SK-N-SH treated with all-trans-retinoic acid at 6 μM for 48 hours (cell line): ENCODE results near the gene ACIN1.

ENCODE experiments used
- ATAC-seq: fragments of 200-7000 bp; cut with Tn5 transposase; 3 replicates; pipeline ENCODE4 v1.9.1; 2020; ENCODE audit warnings: mild to moderate bottlenecking, moderate library complexity
- ARNTL ChIP-seq: fragments of 450-650 bp; formaldehyde crosslinking; IDR thresholded peaks from 2 replicates; pipeline ENCODE4 v1.5.0; 2020; ENCODE audit warnings: low read depth, mild to moderate bottlenecking, moderate library complexity, borderline replicate concordance
- BACH2 ChIP-seq: fragments of 250-450 bp; sonication (Bioruptor Pico); IDR thresholded peaks from 2 replicates; pipeline ENCODE4 v1.9.0; 2021; ENCODE audit warnings: mild to moderate bottlenecking, borderline replicate concordance
- CREB5 ChIP-seq: fragments of 250-450 bp; sonication (Bioruptor Pico); IDR thresholded peaks from 2 replicates; pipeline ENCODE4 v1.5.1; 2020; ENCODE audit warnings: low read depth, mild to moderate bottlenecking, moderate library complexity
- CSDC2 ChIP-seq: fragments of 250-450 bp; sonication (Bioruptor Pico); IDR thresholded peaks from 2 replicates; pipeline ENCODE4 v1.5.0; 2020; ENCODE audit warnings: mild to moderate bottlenecking, moderate library complexity
- CSRNP3 ChIP-seq: fragments of 250-450 bp; sonication (Bioruptor Pico); IDR thresholded peaks from 2 replicates; pipeline ENCODE4 v1.5.1; 2021; ENCODE audit warnings: mild to moderate bottlenecking, moderate library complexity
- ESRRG ChIP-seq: fragments of 250-450 bp; sonication (Bioruptor Pico); IDR thresholded peaks from 2 replicates; pipeline ENCODE4 v1.6.1; 2021; ENCODE audit warnings: mild to moderate bottlenecking
- GLIS3 ChIP-seq: fragments of 250-450 bp; sonication (Bioruptor Pico); IDR thresholded peaks from 2 replicates; pipeline ENCODE4 v1.5.0; 2020; ENCODE audit warnings: mild to moderate bottlenecking, moderate library complexity
- ISL1 ChIP-seq: fragments of 250-450 bp; sonication (Bioruptor Pico); IDR thresholded peaks from 2 replicates; pipeline ENCODE4 v2.1.2; 2022; ENCODE audit warnings: mild to moderate bottlenecking, moderate library complexity
- OSR1 ChIP-seq: fragments of 250-450 bp; sonication (Bioruptor Pico); IDR thresholded peaks from 2 replicates; pipeline ENCODE4 v1.8.0; 2022; ENCODE audit warnings: moderate library complexity, mild to moderate bottlenecking, inconsistent platforms
- PATZ1 ChIP-seq: fragments of 250-450 bp; sonication (Bioruptor Pico); IDR thresholded peaks from 2 replicates; pipeline ENCODE4 v1.8.0; 2020; ENCODE audit warnings: mild to moderate bottlenecking, moderate library complexity, borderline replicate concordance
- PPARA ChIP-seq: fragments of 250-450 bp; sonication (Bioruptor Pico); IDR thresholded peaks from 2 replicates; pipeline ENCODE4 v1.5.0; 2020; ENCODE audit warnings: mild to moderate bottlenecking, borderline replicate concordance
- RARB ChIP-seq: fragments of 250-450 bp; sonication (Bioruptor Pico); IDR thresholded peaks from 2 replicates; pipeline ENCODE4 v1.8.0; 2021; ENCODE audit warnings: mild to moderate bottlenecking, moderate library complexity
- SNAI2 ChIP-seq: fragments of 250-450 bp; sonication (Bioruptor Pico); IDR thresholded peaks from 2 replicates; pipeline ENCODE4 v1.5.0; 2020; ENCODE audit warnings: mild to moderate bottlenecking, moderate library complexity
- TCF4 ChIP-seq: fragments of 250-450 bp; sonication (Bioruptor Pico); IDR thresholded peaks from 2 replicates; pipeline ENCODE4 v1.8.0; 2021; ENCODE audit warnings: mild to moderate bottlenecking, moderate library complexity, borderline replicate concordance
- TOX ChIP-seq: fragments of 250-450 bp; sonication (Bioruptor Pico); IDR thresholded peaks from 2 replicates; pipeline ENCODE4 v1.8.0; 2021; ENCODE audit warnings: mild to moderate bottlenecking, moderate library complexity, borderline replicate concordance
- ZC3H10 ChIP-seq: fragments of 250-450 bp; sonication (Bioruptor Pico); IDR thresholded peaks from 2 replicates; pipeline ENCODE4 v1.5.1; 2021; ENCODE audit warnings: mild to moderate bottlenecking, moderate library complexity
- ZFP3 ChIP-seq: fragments of 250-450 bp; sonication (Bioruptor Pico); IDR thresholded peaks from 2 replicates; pipeline ENCODE4 v1.5.0; 2020; ENCODE audit warnings: mild to moderate bottlenecking, moderate library complexity
- ZFP30 ChIP-seq: fragments of 450-650 bp; formaldehyde crosslinking; IDR thresholded peaks from 2 replicates; pipeline ENCODE4 v1.5.0; 2022; ENCODE audit warnings: mild to moderate bottlenecking, moderate library complexity
- ZNF565 ChIP-seq: fragments of 450-650 bp; formaldehyde crosslinking; conservative IDR thresholded peaks from 2 replicates; pipeline ENCODE4 v1.5.0; 2020; ENCODE audit warnings: low read depth, mild to moderate bottlenecking, moderate library complexity
- ZNF70 ChIP-seq: fragments of 450-650 bp; formaldehyde crosslinking; IDR thresholded peaks from 2 replicates; pipeline ENCODE4 v1.5.0; 2020; ENCODE audit warnings: mild to moderate bottlenecking, moderate library complexity
- ZNF8 ChIP-seq: fragments of 450-650 bp; formaldehyde crosslinking; IDR thresholded peaks from 2 replicates; pipeline ENCODE4 v1.5.0; 2020; ENCODE audit warnings: mild to moderate bottlenecking, moderate library complexity
- TF ChIP-seq, protein P1 (sequence below): fragments of 250-450 bp; sonication (Bioruptor Pico); IDR thresholded peaks from 2 replicates; pipeline ENCODE4 v1.8.0; 2021; ENCODE audit warnings: low read depth, mild to moderate bottlenecking, moderate library complexity, borderline replicate concordance
- TF ChIP-seq, protein P2 (sequence below): fragments of 250-450 bp; sonication (Bioruptor Pico); IDR thresholded peaks from 2 replicates; pipeline ENCODE4 v1.5.0; 2020; ENCODE audit warnings: mild to moderate bottlenecking, moderate library complexity

ACIN1 gene

DNA sequence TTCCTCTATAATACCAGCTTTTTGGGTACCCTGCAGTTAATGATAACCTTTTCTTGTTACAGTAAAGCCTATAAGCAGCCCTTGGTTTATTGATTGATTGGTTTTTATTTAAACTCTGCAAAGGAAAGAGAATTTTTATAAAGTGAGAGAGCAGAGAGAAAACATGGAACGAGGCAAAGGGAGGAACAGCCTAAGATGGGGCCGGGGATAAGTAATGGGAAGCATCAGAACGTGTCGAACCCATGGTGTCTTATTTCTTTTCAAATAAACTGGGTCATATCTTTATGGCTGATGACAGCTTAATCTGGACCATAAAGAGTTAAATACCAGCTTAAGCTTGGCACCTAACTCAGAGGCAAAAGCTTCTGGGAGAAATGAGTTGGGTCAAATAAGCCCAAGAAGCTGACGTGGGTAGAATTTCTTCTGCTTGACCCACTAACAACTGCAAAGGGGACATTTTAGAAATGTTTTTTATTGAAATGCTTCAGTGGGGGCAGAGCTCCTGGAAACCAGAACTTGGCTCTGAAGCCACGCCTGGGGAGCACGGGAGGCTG, 73.0 kb downstream of the ACIN1 start:
- no peak for TF ChIP-seq ZFP3
- TF ChIP-seq ARNTL (CRISPR knock-in tag): no peak
- no peak for TF ChIP-seq GLIS3
- no peak for TF ChIP-seq CSRNP3 (CRISPR knock-in tag)
- TF ChIP-seq CREB5 (CRISPR knock-in tag): no peak
- TF ChIP-seq, protein P1, sequence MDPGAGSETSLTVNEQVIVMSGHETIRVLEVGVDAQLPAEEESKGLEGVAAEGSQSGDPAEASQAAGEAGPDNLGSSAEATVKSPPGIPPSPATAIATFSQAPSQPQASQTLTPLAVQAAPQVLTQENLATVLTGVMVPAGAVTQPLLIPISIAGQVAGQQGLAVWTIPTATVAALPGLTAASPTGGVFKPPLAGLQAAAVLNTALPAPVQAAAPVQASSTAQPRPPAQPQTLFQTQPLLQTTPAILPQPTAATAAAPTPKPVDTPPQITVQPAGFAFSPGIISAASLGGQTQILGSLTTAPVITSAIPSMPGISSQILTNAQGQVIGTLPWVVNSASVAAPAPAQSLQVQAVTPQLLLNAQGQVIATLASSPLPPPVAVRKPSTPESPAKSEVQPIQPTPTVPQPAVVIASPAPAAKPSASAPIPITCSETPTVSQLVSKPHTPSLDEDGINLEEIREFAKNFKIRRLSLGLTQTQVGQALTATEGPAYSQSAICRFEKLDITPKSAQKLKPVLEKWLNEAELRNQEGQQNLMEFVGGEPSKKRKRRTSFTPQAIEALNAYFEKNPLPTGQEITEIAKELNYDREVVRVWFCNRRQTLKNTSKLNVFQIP (CRISPR knock-in tag): no peak
- TF ChIP-seq CSDC2 (CRISPR knock-in tag): no peak
- no peak for TF ChIP-seq BACH2
- no peak for TF ChIP-seq SNAI2 (CRISPR knock-in tag)
- no peak for TF ChIP-seq TCF4 (CRISPR knock-in tag)
- TF ChIP-seq, protein P2, sequence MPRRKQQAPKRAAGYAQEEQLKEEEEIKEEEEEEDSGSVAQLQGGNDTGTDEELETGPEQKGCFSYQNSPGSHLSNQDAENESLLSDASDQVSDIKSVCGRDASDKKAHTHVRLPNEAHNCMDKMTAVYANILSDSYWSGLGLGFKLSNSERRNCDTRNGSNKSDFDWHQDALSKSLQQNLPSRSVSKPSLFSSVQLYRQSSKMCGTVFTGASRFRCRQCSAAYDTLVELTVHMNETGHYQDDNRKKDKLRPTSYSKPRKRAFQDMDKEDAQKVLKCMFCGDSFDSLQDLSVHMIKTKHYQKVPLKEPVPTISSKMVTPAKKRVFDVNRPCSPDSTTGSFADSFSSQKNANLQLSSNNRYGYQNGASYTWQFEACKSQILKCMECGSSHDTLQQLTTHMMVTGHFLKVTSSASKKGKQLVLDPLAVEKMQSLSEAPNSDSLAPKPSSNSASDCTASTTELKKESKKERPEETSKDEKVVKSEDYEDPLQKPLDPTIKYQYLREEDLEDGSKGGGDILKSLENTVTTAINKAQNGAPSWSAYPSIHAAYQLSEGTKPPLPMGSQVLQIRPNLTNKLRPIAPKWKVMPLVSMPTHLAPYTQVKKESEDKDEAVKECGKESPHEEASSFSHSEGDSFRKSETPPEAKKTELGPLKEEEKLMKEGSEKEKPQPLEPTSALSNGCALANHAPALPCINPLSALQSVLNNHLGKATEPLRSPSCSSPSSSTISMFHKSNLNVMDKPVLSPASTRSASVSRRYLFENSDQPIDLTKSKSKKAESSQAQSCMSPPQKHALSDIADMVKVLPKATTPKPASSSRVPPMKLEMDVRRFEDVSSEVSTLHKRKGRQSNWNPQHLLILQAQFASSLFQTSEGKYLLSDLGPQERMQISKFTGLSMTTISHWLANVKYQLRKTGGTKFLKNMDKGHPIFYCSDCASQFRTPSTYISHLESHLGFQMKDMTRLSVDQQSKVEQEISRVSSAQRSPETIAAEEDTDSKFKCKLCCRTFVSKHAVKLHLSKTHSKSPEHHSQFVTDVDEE (CRISPR knock-in tag): no peak
- TF ChIP-seq ESRRG: no peak
- no peak for TF ChIP-seq PATZ1 (CRISPR knock-in tag)
- TF ChIP-seq PPARA: no peak
- no peak for TF ChIP-seq ZNF565 (CRISPR knock-in tag)
- no peak for TF ChIP-seq ZFP30 (CRISPR knock-in tag)
- TF ChIP-seq ZNF8: no peak
- no peak for TF ChIP-seq ISL1 (CRISPR knock-in tag)
- no peak for TF ChIP-seq ZNF70 (CRISPR knock-in tag)
- TF ChIP-seq, all 23 proteins: peak for 0
- ATAC-seq: no peak

DNA sequence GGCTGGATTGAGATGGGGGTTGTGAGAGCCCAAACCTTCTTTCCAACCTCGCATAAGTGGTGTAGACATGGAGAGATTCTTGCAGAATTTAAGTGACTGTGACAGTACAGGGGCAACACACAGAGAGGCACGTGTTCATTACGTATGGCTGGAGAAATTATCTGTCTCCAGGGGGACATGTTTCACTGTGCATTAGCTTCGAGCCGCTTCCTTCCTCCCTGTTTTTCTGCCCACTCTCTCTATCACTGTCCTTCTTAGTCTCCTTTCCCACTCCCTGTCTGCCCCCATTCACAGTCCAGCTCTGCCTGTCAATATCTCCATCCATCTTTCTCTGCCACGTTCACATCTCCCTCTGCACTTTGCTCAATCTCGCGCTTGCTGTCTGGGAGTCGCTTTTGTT, 73.5 kb downstream of the ACIN1 start:
- ATAC-seq: no peak
- TF ChIP-seq CREB5 (CRISPR knock-in tag): no peak
- TF ChIP-seq ESRRG: no peak
- no peak for TF ChIP-seq ARNTL (CRISPR knock-in tag)
- TF ChIP-seq TCF4 (CRISPR knock-in tag): no peak
- TF ChIP-seq RARB (CRISPR knock-in tag): no peak
- no peak for TF ChIP-seq ZC3H10
- TF ChIP-seq ZFP30 (CRISPR knock-in tag): no peak
- no peak for TF ChIP-seq OSR1 (CRISPR knock-in tag)
- no peak for TF ChIP-seq PATZ1 (CRISPR knock-in tag)
- no peak for TF ChIP-seq BACH2
- no peak for TF ChIP-seq TOX (CRISPR knock-in tag)
- TF ChIP-seq, protein P1 (CRISPR knock-in tag): no peak
- no peak for TF ChIP-seq CSRNP3 (CRISPR knock-in tag)
- no peak for TF ChIP-seq ISL1 (CRISPR knock-in tag)
- no peak for TF ChIP-seq ZNF8
- no peak for TF ChIP-seq GLIS3
- TF ChIP-seq ZNF565 (CRISPR knock-in tag): no peak
- no peak for TF ChIP-seq ZNF70 (CRISPR knock-in tag)
- no peak for TF ChIP-seq ZFP3
- TF ChIP-seq, all 23 proteins: peak for 0
